Right atrium auricular region (tissue), 2 donors: ENCODE data around the gene KRTCAP3. TPM values are rescaled to one million over a fixed set of nuclear protein-coding genes. Genes with fewer than 3 reads are reported as not detected.
A peak's percentile ranks its signal among the peaks of the same experiment; 100 is the strongest.

Experiments used
- DNase-seq: peaks from one replicate; pipeline ENCODE4 v3.0.0-alpha.2; 2019; ENCODE audit warnings: low spot score
- H3K27ac ChIP-seq, 2 donors: fragments of 200-600 bp; sonication (generic); 1 replicate in 1 of 2; 2 replicates in 1 of 2; pipeline ENCODE4 v1.5.1; 2016 to 2019
- H3K27me3 ChIP-seq, 2 donors: fragments of 200-600 bp; sonication (generic); one replicate each; pipeline versions ENCODE4 v1.5.1 to v1.6.0; 2017 to 2019
- H3K36me3 ChIP-seq: fragments of 200-600 bp; sonication (generic); one replicate; pipeline ENCODE4 v1.5.1; 2016
- H3K4me1 ChIP-seq, 2 donors: fragments of 200-600 bp; sonication (generic); one replicate each; pipeline versions ENCODE4 v1.5.1 to v1.6.0; 2017 to 2019
- H3K4me3 ChIP-seq, 2 donors: fragments of 200-600 bp; sonication (generic); 1 replicate in 1 of 2; 2 replicates in 1 of 2; pipeline ENCODE4 v1.5.1; 2017 to 2019; ENCODE audit warnings: mild to moderate bottlenecking in 1 of 2, moderate library complexity in 1 of 2
- H3K9me3 ChIP-seq, 2 donors: fragments of 200-600 bp; sonication (generic); one replicate each; pipeline ENCODE4 v1.5.1; 2019
- total RNA-seq, 2 donors: library from RNA; depleted of rRNA; stranded (reverse); fragments of >200 nt; gene quantifications; one replicate each; pipeline ENCODE4 v1.1.0, GENCODE V29; 2016
- TF ChIP-seq, protein P1 (sequence below), 2 donors: fragments of 200-600 bp; sonication (generic); IDR thresholded peaks; one replicate each; pipeline ENCODE4 v1.5.1; 2019; ENCODE audit warnings: antibody characterized with exemption in 2 of 2

KRTCAP3 gene, protein sequence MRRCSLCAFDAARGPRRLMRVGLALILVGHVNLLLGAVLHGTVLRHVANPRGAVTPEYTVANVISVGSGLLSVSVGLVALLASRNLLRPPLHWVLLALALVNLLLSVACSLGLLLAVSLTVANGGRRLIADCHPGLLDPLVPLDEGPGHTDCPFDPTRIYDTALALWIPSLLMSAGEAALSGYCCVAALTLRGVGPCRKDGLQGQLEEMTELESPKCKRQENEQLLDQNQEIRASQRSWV
- 1 to 10 TPM in 1 of 2 donors, not detected in 1; 1.2 TPM for total RNA-seq

DNA sequence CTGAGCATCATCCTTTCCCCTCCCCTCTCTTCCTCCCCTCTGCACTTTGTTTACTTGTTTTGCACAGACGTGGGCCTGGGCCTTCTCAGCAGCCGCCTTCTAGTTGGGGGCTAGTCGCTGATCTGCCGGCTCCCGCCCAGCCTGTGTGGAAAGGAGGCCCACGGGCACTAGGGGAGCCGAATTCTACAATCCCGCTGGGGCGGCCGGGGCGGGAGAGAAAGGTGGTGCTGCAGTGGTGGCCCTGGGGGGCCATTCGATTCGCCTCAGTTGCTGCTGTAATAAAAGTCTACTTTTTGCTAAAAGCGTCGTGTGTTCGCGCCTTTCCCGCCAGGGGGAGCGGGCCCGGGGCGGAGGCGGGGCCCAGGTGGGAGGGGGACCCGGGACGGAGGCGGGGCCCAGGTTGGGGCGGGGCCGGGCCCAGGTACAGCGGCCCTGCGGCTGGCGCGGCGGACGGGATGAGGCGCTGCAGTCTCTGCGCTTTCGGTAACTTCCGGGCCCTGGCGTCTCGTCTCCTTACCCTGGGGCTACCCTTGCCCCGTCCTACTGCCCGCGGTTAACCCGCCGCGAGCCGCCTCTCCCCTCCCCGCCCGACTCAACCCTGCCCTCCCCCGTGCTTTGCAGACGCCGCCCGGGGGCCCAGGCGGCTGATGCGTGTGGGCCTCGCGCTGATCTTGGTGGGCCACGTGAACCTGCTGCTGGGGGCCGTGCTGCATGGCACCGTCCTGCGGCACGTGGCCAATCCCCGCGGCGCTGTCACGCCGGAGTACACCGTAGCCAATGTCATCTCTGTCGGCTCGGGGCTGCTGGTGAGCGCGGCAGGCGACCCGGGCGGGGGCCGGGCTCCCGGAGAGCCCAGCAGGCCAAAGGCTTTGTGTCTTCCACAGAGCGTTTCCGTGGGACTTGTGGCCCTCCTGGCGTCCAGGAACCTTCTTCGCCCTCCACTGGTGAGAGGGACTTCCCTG, at the start of gene KRTCAP3:
TSS of gene KRTCAP3 (plus strand) at position 424 of the 962 bp plus-strand sequence. CDS start at position 456, 32 bp downstream.
- H3K4me3 ChIP-seq, result no peak within 1 kb of the TSS
- H3K9me3 ChIP-seq, result no peaks in the 10 kb centered on the region
- peaks cover 48% of the 10 kb centered on the region for H3K36me3 ChIP-seq
- no peaks in the 10 kb centered on the region for H3K27me3 ChIP-seq
- H3K27ac ChIP-seq, result no peak within 1 kb of the TSS
- DNase-seq, result no peak
- TF ChIP-seq, protein P1, sequence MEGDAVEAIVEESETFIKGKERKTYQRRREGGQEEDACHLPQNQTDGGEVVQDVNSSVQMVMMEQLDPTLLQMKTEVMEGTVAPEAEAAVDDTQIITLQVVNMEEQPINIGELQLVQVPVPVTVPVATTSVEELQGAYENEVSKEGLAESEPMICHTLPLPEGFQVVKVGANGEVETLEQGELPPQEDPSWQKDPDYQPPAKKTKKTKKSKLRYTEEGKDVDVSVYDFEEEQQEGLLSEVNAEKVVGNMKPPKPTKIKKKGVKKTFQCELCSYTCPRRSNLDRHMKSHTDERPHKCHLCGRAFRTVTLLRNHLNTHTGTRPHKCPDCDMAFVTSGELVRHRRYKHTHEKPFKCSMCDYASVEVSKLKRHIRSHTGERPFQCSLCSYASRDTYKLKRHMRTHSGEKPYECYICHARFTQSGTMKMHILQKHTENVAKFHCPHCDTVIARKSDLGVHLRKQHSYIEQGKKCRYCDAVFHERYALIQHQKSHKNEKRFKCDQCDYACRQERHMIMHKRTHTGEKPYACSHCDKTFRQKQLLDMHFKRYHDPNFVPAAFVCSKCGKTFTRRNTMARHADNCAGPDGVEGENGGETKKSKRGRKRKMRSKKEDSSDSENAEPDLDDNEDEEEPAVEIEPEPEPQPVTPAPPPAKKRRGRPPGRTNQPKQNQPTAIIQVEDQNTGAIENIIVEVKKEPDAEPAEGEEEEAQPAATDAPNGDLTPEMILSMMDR (IDR thresholded peaks at IDR 0.05), result no peak
- H3K4me1 ChIP-seq, result peaks cover 0 to 9% of the 10 kb centered on the region in 2 donors

DNA sequence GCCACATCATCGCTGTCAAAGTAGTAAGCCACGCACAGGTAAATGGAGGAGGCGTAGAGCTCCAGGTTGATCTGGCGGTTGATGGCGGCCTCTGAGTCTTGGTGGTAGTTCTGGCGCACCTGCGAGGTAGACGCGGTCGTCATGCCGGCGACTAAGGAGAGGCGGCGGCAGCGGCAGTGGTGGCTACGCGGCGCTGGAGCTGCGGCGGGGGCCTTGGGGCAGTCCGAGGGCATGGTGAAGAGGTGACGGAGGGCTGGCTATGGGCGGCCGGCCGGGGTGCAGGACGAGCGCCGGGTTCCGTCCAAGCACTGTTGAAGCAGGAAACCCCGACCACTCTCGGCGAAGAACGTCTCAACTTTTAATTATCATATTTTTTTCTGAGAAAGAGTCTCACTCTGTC, 49.0 kb upstream of the KRTCAP3 start:
- Histone ChIP-seq H3K4me1 (no peaks in the 10 kb centered on the region), H3K4me3 (no peak overlapping the region), H3K27me3 (no peaks in the 10 kb centered on the region), H3K27ac (no peak overlapping the region), H3K9me3 (no peaks in the 10 kb centered on the region), H3K36me3 (no peaks in the 10 kb centered on the region)
- TF ChIP-seq, protein P1 (IDR thresholded peaks at IDR 0.05), result no peak
- DNase-seq, result no peak

DNA sequence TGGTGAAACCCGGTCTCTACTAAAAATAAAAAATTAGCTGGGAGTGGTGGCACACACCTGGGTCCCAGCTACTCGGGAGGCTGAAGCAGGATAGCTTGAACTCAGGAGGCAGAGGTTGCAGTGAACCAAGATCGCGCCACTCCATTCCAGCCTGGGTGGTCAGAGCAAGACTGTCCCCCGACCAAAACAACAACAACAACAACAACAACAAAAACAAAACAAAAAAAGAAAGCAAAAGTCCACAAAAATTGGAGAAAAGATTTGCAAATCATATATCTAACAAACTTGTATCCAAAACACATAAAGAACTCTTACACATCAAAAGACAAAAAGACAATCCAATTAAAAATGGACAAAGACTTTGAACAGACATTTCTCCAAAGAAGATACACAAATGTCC, 43.2 kb upstream of the KRTCAP3 start:
- TF ChIP-seq, protein P1 (IDR thresholded peaks at IDR 0.05), result no peak
- no peak overlapping the region for H3K4me3 ChIP-seq
- DNase-seq, result no peak
- no peaks in the 10 kb centered on the region for H3K9me3 ChIP-seq
- H3K4me1 ChIP-seq, result no peaks in the 10 kb centered on the region
- H3K27me3 ChIP-seq, result no peaks in the 10 kb centered on the region
- no peaks in the 10 kb centered on the region for H3K36me3 ChIP-seq
- H3K27ac ChIP-seq, result no peak overlapping the region

DNA sequence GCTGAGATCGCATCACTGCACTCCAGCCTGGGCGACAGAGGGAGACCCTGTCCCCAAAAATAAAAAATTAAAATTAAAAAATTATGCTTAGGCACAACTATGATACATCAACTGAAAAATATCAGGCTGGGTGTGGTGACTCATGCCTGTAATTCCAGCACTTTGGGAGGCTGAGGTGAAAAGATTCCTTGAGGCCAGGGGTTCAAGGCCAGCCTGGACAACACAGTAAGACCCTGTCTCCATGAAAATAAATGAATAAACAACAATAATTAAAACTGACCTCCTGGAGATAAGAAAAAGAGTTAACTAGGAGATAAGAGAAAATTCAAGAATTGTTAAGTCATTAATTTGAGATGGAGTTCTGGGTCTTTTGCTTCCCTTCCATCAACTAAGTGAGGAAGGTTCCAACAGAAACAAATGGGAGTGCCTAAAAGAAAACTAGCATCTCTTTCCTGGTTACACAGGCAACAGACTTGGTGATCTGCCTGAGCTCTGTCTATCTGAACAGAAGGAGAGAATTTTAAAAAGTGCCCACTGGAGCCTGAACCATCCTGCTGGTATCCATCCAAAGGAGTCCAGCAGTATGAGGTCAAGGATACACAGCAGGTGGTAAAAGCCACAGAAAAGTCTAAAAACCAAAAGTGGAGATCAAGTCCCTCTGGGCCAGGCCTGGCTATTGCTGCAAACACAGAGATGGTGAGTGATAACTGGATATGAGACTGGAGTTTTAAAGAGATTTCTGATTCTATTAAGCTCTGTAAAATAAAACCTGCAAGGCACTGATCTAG, 41.6 kb upstream of the KRTCAP3 start:
- H3K4me3 ChIP-seq, result no peak overlapping the region
- TF ChIP-seq, protein P1 (IDR thresholded peaks at IDR 0.05), result no peak
- H3K27me3 ChIP-seq, result no peaks in the 10 kb centered on the region
- no peak for DNase-seq
- H3K36me3 ChIP-seq, result no peaks in the 10 kb centered on the region
- no peaks in the 10 kb centered on the region for H3K4me1 ChIP-seq
- H3K27ac ChIP-seq, result no peak overlapping the region
- no peaks in the 10 kb centered on the region for H3K9me3 ChIP-seq

DNA sequence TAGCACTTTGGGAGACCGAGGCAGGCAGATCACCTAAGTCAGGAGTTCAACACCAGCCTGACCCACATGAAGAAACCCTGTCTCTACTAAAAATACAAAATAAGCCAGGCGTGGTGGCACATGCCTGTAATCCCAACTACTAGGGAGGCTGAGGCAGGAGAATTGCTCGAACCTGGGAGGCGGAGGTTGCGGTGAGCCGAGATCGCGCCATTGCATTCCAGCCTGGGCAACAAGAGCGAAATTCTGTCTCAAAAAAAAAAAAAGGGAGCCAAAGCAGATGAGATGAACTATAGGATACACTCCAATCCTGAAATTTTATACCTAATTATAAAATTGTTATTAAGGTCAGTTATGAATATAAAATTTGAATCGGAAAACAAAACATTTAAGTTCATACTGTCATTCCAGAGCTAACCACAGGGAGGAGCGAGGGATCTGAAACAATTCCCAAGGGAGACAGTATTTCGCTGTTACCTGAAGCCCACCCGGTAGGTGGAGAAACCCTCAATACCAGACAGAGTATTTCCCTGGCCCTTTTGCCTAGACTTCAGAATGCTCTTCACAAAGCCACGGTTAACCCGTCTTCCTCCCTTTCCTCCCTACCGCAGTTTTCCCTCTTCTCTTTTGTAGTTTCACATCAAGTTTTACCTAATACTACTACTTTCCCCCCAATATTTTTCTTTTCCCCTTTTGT, 34.2 kb upstream of the KRTCAP3 start:
- Histone ChIP-seq H3K36me3 (no peaks in the 10 kb centered on the region), H3K27me3 (no peaks in the 10 kb centered on the region), H3K9me3 (no peaks in the 10 kb centered on the region), H3K27ac (no peak overlapping the region), H3K4me3 (peak overlapping the region in 1 of 2 donors; percentile 99), H3K4me1 (peaks cover 0 to 24% of the 10 kb centered on the region in 2 donors)
- DNase-seq, result no peak
- TF ChIP-seq, protein P1 (IDR thresholded peaks at IDR 0.05), result peak; percentile 15 to 62
